ENCODE measurements around the gene IQGAP2.

The IQGAP2 gene

DNA sequence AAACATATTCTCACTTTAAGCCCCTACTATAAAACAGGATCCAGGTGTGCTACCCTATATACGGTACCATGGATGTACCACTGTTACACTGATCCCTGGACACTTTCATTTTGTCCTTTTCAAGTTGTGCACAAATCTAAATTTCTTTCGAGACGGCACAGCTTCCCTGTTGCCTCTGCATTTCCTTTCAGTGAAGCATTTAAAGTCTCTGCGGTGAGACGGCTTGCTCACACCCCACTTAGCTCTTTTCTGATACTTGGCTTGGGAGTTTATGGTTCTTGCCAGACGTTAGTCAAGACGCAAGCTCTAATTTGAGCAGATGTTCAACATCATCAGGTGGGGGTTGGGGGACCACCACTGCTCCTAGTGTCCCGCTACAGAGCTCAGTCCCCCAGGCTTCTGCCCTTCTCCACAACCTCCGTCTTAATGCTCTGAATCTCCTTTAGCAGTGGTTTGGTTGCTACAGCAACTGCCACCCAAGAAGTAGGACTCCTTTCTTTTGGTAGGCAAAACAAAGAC is 204.3 kb downstream of the IQGAP2 start:
- H3F3A ChIP-seq (ENCODE audit: insufficient read depth): no peaks in the 10 kb centered on the region
- no peak for TF ChIP-seq EZH2phosphoT487 (conservative IDR thresholded peaks at IDR 0.05; ENCODE audit: low read length)
- TF ChIP-seq, protein P1, sequence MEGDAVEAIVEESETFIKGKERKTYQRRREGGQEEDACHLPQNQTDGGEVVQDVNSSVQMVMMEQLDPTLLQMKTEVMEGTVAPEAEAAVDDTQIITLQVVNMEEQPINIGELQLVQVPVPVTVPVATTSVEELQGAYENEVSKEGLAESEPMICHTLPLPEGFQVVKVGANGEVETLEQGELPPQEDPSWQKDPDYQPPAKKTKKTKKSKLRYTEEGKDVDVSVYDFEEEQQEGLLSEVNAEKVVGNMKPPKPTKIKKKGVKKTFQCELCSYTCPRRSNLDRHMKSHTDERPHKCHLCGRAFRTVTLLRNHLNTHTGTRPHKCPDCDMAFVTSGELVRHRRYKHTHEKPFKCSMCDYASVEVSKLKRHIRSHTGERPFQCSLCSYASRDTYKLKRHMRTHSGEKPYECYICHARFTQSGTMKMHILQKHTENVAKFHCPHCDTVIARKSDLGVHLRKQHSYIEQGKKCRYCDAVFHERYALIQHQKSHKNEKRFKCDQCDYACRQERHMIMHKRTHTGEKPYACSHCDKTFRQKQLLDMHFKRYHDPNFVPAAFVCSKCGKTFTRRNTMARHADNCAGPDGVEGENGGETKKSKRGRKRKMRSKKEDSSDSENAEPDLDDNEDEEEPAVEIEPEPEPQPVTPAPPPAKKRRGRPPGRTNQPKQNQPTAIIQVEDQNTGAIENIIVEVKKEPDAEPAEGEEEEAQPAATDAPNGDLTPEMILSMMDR (IDR thresholded peaks at IDR 0.05; ENCODE audit: insufficient read depth, low read length, poor library complexity, severe bottlenecking): no peak
- no peak overlapping the region for H3K27ac ChIP-seq (ENCODE audit: low read depth, low read length)
- H3K36me3 ChIP-seq (ENCODE audit: low read length): no peaks in the 10 kb centered on the region
- H3K4me2 ChIP-seq (ENCODE audit: low read depth, low read length, poor library complexity, severe bottlenecking): no peak overlapping the region
- no peaks in the 10 kb centered on the region for H3K9me2 ChIP-seq (replicated peaks; ENCODE audit: insufficient read depth, low read length)
- no peaks in the 10 kb centered on the region for H3K9me3 ChIP-seq (ENCODE audit: insufficient read depth, low read length)
- no peaks in the 10 kb centered on the region for H4K20me1 ChIP-seq (ENCODE audit: low read depth, low read length)
- H3K9ac ChIP-seq (ENCODE audit: low read length): no peak overlapping the region
- H3K79me2 ChIP-seq (ENCODE audit: insufficient read depth, low read length): no peaks in the 10 kb centered on the region
- no peak overlapping the region for H3K4me3 ChIP-seq (ENCODE audit: insufficient read depth, low read length, poor library complexity, severe bottlenecking)
- no peaks in the 10 kb centered on the region for H3K27me3 ChIP-seq (ENCODE audit: low read length)
- no peak overlapping the region for H2AFZ ChIP-seq (ENCODE audit: low read depth, low read length, severe bottlenecking)

GRCh38 chr5:76608833-76609232 is 205.7 kb downstream of the IQGAP2 start:
- H3K9me2 ChIP-seq (replicated peaks; ENCODE audit: insufficient read depth, low read length): no peaks in the 10 kb centered on the region
- no peak overlapping the region for H3K4me3 ChIP-seq (ENCODE audit: insufficient read depth, low read length, poor library complexity, severe bottlenecking)
- H2AFZ ChIP-seq (ENCODE audit: low read depth, low read length, severe bottlenecking): no peak overlapping the region
- no peaks in the 10 kb centered on the region for H3K27me3 ChIP-seq (ENCODE audit: low read length)
- H3K9ac ChIP-seq (ENCODE audit: low read length): no peak overlapping the region
- H3K27ac ChIP-seq (ENCODE audit: low read depth, low read length): no peak overlapping the region
- no peaks in the 10 kb centered on the region for H4K20me1 ChIP-seq (ENCODE audit: low read depth, low read length)
- no peaks in the 10 kb centered on the region for H3K36me3 ChIP-seq (ENCODE audit: low read length)
- H3K79me2 ChIP-seq (ENCODE audit: insufficient read depth, low read length): no peaks in the 10 kb centered on the region
- no peaks in the 10 kb centered on the region for H3F3A ChIP-seq (ENCODE audit: insufficient read depth)
- H3K9me3 ChIP-seq (ENCODE audit: insufficient read depth, low read length): no peaks in the 10 kb centered on the region
- no peak overlapping the region for H3K4me2 ChIP-seq (ENCODE audit: low read depth, low read length, poor library complexity, severe bottlenecking)
- no peak for TF ChIP-seq EZH2phosphoT487 (conservative IDR thresholded peaks at IDR 0.05; ENCODE audit: low read length)
- TF ChIP-seq, protein P1 (IDR thresholded peaks at IDR 0.05; ENCODE audit: insufficient read depth, low read length, poor library complexity, severe bottlenecking): no peak

DNA sequence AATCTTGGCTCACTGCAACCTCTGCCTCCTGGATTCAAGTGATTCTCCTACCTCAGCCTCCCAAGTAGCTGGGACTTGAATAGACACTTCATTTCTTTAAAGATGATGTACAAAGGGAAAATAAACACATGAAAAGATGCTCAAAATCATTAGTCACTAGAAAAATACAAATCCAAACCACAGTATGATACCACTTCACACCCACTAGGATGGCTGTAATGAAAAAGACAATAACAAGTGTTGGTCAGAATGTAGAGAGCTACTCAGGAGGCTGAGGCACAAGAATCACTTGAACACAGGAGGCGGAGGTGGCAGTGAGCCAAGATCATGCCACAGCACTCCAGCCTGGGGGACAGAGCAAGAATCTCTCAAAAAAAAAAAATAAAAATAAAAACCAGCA is 207.1 kb downstream of the IQGAP2 start:
- no peaks in the 10 kb centered on the region for H3K36me3 ChIP-seq (ENCODE audit: low read length)
- H3K9me3 ChIP-seq (ENCODE audit: insufficient read depth, low read length): no peaks in the 10 kb centered on the region
- TF ChIP-seq, protein P1 (IDR thresholded peaks at IDR 0.05; ENCODE audit: insufficient read depth, low read length, poor library complexity, severe bottlenecking): no peak
- no peak for TF ChIP-seq EZH2phosphoT487 (conservative IDR thresholded peaks at IDR 0.05; ENCODE audit: low read length)
- H3F3A ChIP-seq (ENCODE audit: insufficient read depth): no peaks in the 10 kb centered on the region
- H3K9me2 ChIP-seq (replicated peaks; ENCODE audit: insufficient read depth, low read length): no peaks in the 10 kb centered on the region
- H4K20me1 ChIP-seq (ENCODE audit: low read depth, low read length): no peaks in the 10 kb centered on the region
- no peak overlapping the region for H2AFZ ChIP-seq (ENCODE audit: low read depth, low read length, severe bottlenecking)
- H3K9ac ChIP-seq (ENCODE audit: low read length): no peak overlapping the region
- H3K27me3 ChIP-seq (ENCODE audit: low read length): no peaks in the 10 kb centered on the region
- H3K79me2 ChIP-seq (ENCODE audit: insufficient read depth, low read length): no peaks in the 10 kb centered on the region
- H3K27ac ChIP-seq (ENCODE audit: low read depth, low read length): no peak overlapping the region
- H3K4me3 ChIP-seq (ENCODE audit: insufficient read depth, low read length, poor library complexity, severe bottlenecking): no peak overlapping the region
- H3K4me2 ChIP-seq (ENCODE audit: low read depth, low read length, poor library complexity, severe bottlenecking): no peak overlapping the region

All from SU-DHL-6 (cell line).